WTC11 (cell line): ENCODE measurements around the gene SLC25A21. TPM values are rescaled to one million over a fixed set of nuclear protein-coding genes. Genes with fewer than 3 reads are reported as not detected.

Source experiments
- ATAC-seq: fragments of 200-7000 bp; cut with Tn5 transposase; 2 replicates; pipeline ENCODE4 v1.10.0; 2021; ENCODE audit warnings: mild to moderate bottlenecking, moderate library complexity
- CTCF ChIA-PET: fragments of 300-600 bp; sonication (Branson Sonifier 250); formaldehyde crosslinking; loops from one replicate; lab custom pipeline; 2021; ENCODE audit warnings: antibody characterized with exemption; lab: Charles Lee
- POLR2A ChIA-PET: fragments of 350-600 bp; sonication (Branson Sonifier 250); formaldehyde crosslinking; loops from one replicate; lab custom pipeline; 2021; ENCODE audit warnings: antibody characterized with exemption; lab: Charles Lee
- DNase-seq: peaks from one replicate; pipeline ENCODE4 v3.0.0; 2021; ENCODE audit warnings: low spot score
- H3K27ac Mint-ChIP-seq: 2 replicates; pipeline ENCODE4 v1.8.0; 2021; ENCODE audit warnings: mixed read lengths
- H3K27me3 Mint-ChIP-seq: 2 replicates; pipeline ENCODE4 v1.8.0; 2021; ENCODE audit warnings: low read depth, mild to moderate bottlenecking, moderate library complexity, mixed read lengths
- H3K36me3 Mint-ChIP-seq: 2 replicates; pipeline ENCODE4 v1.8.0; 2021; ENCODE audit warnings: mixed read lengths
- H3K4me1 Mint-ChIP-seq: 2 replicates; pipeline ENCODE4 v1.8.0; 2022; ENCODE audit warnings: mixed read lengths
- H3K4me3 Mint-ChIP-seq: 2 replicates; pipeline ENCODE4 v1.8.0; 2021; ENCODE audit warnings: mild to moderate bottlenecking, moderate library complexity, mixed read lengths
- H3K9me3 Mint-ChIP-seq: 2 replicates; pipeline ENCODE4 v1.8.0; 2021; ENCODE audit warnings: mixed read lengths
- CREB1 ChIP-seq: sonication (generic); formaldehyde crosslinking; IDR thresholded peaks from 2 replicates; pipeline ENCODE4 v1.8.0; 2023; ENCODE audit warnings: mild to moderate bottlenecking, missing genetic modification reagents
- GABPB1 ChIP-seq: sonication (generic); formaldehyde crosslinking; IDR thresholded peaks from 2 replicates; pipeline ENCODE4 v1.8.1; 2023; ENCODE audit warnings: mild to moderate bottlenecking, missing genetic modification reagents
- GTF2I ChIP-seq: fragments of 250-450 bp; sonication (Bioruptor Pico); conservative IDR thresholded peaks from 2 replicates; pipeline ENCODE4 v1.4.0; 2021; ENCODE audit warnings: mild to moderate bottlenecking
- IRF2 ChIP-seq: sonication (generic); formaldehyde crosslinking; IDR thresholded peaks from 2 replicates; pipeline ENCODE4 v1.8.0; 2022; ENCODE audit warnings: low read depth, missing genetic modification reagents, borderline replicate concordance
- JUN ChIP-seq: sonication (generic); formaldehyde crosslinking; IDR thresholded peaks from 2 replicates; pipeline ENCODE4 v1.8.0; 2023; ENCODE audit warnings: mild to moderate bottlenecking, missing genetic modification reagents
- RORB ChIP-seq: fragments of 250-450 bp; sonication (Bioruptor Pico); IDR thresholded peaks from 2 replicates; pipeline ENCODE4 v1.9.0; 2021; ENCODE audit warnings: mild to moderate bottlenecking
- TP53 ChIP-seq: sonication (generic); formaldehyde crosslinking; IDR thresholded peaks from 2 replicates; pipeline ENCODE4 v1.8.1; 2023; ENCODE audit warnings: mild to moderate bottlenecking, missing genetic modification reagents
- ZNF121 ChIP-seq: sonication (generic); formaldehyde crosslinking; IDR thresholded peaks from 2 replicates; pipeline ENCODE4 v1.8.0; 2023; ENCODE audit warnings: missing genetic modification reagents
- ZNF263 ChIP-seq: sonication (generic); formaldehyde crosslinking; IDR thresholded peaks from 2 replicates; pipeline ENCODE4 v1.8.1; 2022; ENCODE audit warnings: low read depth, mild to moderate bottlenecking, moderate library complexity, missing genetic modification reagents
- ZNF423 ChIP-seq: fragments of 250-450 bp; sonication (Bioruptor Pico); IDR thresholded peaks from 2 replicates; pipeline ENCODE4 v2.1.2; 2022; ENCODE audit warnings: mild to moderate bottlenecking, moderate library complexity
- total RNA-seq: library from RNA; stranded (reverse); gene quantifications from 3 replicates; pipeline ENCODE4 v1.2.3, GENCODE V29; 2021
- TF ChIP-seq, protein P1 (sequence below): sonication (generic); formaldehyde crosslinking; IDR thresholded peaks from 2 replicates; pipeline ENCODE4 v1.8.0; 2022; ENCODE audit warnings: mild to moderate bottlenecking, missing genetic modification reagents
- TF ChIP-seq, protein P2 (sequence below): sonication (generic); formaldehyde crosslinking; IDR thresholded peaks from 2 replicates; pipeline ENCODE4 v1.8.1; 2023; ENCODE audit warnings: mild to moderate bottlenecking, missing genetic modification reagents, moderate library complexity
- TF ChIP-seq, protein P3 (sequence below): fragments of 250-450 bp; sonication (Bioruptor Pico); IDR thresholded peaks from 2 replicates; pipeline ENCODE4 v1.9.0; 2021; ENCODE audit warnings: mild to moderate bottlenecking, borderline replicate concordance
- TF ChIP-seq, protein P4 (sequence below): sonication (generic); formaldehyde crosslinking; IDR thresholded peaks from 2 replicates; pipeline ENCODE4 v1.8.1; 2022; ENCODE audit warnings: missing genetic modification reagents, borderline replicate concordance
- TF ChIP-seq, protein P5 (sequence below): fragments of 250-450 bp; sonication (Bioruptor Pico); conservative IDR thresholded peaks from 2 replicates; pipeline ENCODE4 v1.9.0; 2021; ENCODE audit warnings: mild to moderate bottlenecking
- TF ChIP-seq, protein P6 (sequence below): sonication (generic); formaldehyde crosslinking; IDR thresholded peaks from 2 replicates; pipeline ENCODE4 v1.8.0; 2022; ENCODE audit warnings: mild to moderate bottlenecking, missing genetic modification reagents

SLC25A21 gene
- total RNA-seq, 1 experiment from 2014 or later: 8.2 TPM

DNA sequence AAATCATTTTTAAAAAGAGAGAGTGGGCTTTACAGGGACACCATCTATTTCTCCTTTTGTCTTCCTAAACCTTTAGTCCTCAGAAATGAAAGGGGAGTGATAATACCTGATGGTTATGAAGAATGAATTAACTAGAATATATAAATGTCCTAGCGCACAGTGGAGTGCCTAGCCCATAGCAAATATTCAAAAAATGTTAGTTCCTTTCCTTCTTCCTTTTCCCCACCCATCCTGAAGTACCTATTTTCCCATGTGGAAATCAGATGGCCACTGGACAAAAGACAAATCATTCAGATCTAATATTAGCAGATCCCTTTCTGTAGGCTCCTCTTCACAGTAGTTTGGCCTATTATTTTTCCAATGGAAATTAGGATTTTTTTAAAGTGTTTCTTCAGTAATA lies 90.0 kb downstream of the SLC25A21 start:
- ATAC-seq (no peak), DNase-seq (no peak)
- no peak overlapping the region for H3K27ac Mint-ChIP-seq

More for the DNA sequence above, 90.0 kb downstream of the SLC25A21 start:
- Mint-ChIP-seq H3K4me3 (no peak overlapping the region), H3K9me3 (peaks cover 7% of the 10 kb centered on the region), H3K27me3 (no peaks in the 10 kb centered on the region), H3K4me1 (no peaks in the 10 kb centered on the region), H3K36me3 (no peaks in the 10 kb centered on the region)
- TF ChIP-seq JUN (no peak), ZNF121 (CRISPR knock-in tag) (no peak), TP53 (CRISPR knock-in tag) (no peak), IRF2 (CRISPR knock-in tag) (no peak), RORB (no peak), ZNF423 (CRISPR knock-in tag) (no peak), CREB1 (no peak), GTF2I (no peak), GABPB1 (CRISPR knock-in tag) (no peak), ZNF263 (no peak)
- TF ChIP-seq, protein P1, sequence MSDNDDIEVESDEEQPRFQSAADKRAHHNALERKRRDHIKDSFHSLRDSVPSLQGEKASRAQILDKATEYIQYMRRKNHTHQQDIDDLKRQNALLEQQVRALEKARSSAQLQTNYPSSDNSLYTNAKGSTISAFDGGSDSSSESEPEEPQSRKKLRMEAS (CRISPR knock-in tag): no peak
- TF ChIP-seq, protein P2, sequence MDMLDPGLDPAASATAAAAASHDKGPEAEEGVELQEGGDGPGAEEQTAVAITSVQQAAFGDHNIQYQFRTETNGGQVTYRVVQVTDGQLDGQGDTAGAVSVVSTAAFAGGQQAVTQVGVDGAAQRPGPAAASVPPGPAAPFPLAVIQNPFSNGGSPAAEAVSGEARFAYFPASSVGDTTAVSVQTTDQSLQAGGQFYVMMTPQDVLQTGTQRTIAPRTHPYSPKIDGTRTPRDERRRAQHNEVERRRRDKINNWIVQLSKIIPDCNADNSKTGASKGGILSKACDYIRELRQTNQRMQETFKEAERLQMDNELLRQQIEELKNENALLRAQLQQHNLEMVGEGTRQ (CRISPR knock-in tag): no peak
- TF ChIP-seq, protein P3, sequence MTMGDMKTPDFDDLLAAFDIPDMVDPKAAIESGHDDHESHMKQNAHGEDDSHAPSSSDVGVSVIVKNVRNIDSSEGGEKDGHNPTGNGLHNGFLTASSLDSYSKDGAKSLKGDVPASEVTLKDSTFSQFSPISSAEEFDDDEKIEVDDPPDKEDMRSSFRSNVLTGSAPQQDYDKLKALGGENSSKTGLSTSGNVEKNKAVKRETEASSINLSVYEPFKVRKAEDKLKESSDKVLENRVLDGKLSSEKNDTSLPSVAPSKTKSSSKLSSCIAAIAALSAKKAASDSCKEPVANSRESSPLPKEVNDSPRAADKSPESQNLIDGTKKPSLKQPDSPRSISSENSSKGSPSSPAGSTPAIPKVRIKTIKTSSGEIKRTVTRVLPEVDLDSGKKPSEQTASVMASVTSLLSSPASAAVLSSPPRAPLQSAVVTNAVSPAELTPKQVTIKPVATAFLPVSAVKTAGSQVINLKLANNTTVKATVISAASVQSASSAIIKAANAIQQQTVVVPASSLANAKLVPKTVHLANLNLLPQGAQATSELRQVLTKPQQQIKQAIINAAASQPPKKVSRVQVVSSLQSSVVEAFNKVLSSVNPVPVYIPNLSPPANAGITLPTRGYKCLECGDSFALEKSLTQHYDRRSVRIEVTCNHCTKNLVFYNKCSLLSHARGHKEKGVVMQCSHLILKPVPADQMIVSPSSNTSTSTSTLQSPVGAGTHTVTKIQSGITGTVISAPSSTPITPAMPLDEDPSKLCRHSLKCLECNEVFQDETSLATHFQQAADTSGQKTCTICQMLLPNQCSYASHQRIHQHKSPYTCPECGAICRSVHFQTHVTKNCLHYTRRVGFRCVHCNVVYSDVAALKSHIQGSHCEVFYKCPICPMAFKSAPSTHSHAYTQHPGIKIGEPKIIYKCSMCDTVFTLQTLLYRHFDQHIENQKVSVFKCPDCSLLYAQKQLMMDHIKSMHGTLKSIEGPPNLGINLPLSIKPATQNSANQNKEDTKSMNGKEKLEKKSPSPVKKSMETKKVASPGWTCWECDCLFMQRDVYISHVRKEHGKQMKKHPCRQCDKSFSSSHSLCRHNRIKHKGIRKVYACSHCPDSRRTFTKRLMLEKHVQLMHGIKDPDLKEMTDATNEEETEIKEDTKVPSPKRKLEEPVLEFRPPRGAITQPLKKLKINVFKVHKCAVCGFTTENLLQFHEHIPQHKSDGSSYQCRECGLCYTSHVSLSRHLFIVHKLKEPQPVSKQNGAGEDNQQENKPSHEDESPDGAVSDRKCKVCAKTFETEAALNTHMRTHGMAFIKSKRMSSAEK (CRISPR knock-in tag): no peak
- TF ChIP-seq, protein P4, sequence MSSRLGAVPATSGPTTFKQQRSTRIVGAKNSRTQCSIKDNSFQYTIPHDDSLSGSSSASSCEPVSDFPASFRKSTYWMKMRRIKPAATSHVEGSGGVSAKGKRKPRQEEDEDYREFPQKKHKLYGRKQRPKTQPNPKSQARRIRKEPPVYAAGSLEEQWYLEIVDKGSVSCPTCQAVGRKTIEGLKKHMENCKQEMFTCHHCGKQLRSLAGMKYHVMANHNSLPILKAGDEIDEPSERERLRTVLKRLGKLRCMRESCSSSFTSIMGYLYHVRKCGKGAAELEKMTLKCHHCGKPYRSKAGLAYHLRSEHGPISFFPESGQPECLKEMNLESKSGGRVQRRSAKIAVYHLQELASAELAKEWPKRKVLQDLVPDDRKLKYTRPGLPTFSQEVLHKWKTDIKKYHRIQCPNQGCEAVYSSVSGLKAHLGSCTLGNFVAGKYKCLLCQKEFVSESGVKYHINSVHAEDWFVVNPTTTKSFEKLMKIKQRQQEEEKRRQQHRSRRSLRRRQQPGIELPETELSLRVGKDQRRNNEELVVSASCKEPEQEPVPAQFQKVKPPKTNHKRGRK (CRISPR knock-in tag): no peak
- TF ChIP-seq, protein P5, sequence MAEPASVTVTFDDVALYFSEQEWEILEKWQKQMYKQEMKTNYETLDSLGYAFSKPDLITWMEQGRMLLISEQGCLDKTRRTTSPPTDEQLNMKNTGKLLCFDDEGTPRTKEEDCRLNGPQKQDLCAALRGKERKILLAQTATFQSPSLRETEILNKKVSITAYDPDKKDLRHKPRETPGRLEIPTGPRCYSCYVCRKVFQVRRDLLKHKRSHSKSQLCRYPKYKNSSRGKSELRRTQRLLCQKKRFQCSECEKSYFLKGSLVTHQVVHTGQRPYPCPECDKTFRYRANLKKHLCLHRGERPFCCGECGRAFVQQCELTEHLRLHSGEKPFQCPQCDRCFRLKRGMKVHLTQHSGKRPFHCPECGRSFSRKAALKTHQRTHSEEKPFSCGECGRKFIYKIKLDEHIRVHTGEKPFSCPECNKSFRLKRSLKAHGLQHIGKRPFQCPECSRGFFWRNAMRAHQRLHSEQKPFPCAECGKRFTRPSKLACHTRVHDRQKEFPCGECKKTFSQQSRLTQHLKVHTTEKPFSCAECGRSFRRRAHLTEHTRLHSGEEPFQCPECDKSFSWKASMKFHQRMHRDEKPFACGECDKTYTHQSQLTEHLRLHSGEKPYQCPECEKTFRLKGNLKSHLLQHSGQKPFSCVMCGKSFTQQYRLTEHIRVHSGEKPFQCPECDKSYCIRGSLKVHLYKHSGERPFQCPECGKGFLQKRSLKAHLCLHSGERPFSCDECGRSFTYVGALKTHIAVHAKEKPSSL (CRISPR knock-in tag): no peak
- TF ChIP-seq, protein P6, sequence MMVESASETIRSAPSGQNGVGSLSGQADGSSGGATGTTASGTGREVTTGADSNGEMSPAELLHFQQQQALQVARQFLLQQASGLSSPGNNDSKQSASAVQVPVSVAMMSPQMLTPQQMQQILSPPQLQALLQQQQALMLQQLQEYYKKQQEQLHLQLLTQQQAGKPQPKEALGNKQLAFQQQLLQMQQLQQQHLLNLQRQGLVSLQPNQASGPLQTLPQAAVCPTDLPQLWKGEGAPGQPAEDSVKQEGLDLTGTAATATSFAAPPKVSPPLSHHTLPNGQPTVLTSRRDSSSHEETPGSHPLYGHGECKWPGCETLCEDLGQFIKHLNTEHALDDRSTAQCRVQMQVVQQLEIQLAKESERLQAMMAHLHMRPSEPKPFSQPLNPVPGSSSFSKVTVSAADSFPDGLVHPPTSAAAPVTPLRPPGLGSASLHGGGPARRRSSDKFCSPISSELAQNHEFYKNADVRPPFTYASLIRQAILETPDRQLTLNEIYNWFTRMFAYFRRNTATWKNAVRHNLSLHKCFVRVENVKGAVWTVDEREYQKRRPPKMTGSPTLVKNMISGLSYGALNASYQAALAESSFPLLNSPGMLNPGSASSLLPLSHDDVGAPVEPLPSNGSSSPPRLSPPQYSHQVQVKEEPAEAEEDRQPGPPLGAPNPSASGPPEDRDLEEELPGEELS (CRISPR knock-in tag): no peak
- ChIA-PET CTCF (no interaction called here), POLR2A (no interaction called here)
